Measurements from ENCODE around the gene GDAP2. TPM values are rescaled to one million over a fixed set of nuclear protein-coding genes. Genes with fewer than 3 reads are reported as not detected.

GDAP2 gene
- polyA plus RNA-seq, 3 donors: 17.8 to 28.7 (median 21.1) TPM

- no peaks in the 10 kb centered on the region for H3K9me3 ChIP-seq (replicated peaks in 1 of 2; ENCODE audit: control insufficient read depth in 1 of 2, insufficient read depth in 1 of 2, low read length in 2 of 2)
- no peaks in the 10 kb centered on the region for H3K27me3 ChIP-seq (ENCODE audit: control insufficient read depth in 2 of 2, insufficient read depth in 2 of 2, low read length in 2 of 2)
- H3K4me2 ChIP-seq (replicated peaks; ENCODE audit: extremely low read depth, low read length, poor library complexity, severe bottlenecking): no peak overlapping the region
- no peak overlapping the region for H3K4me3 ChIP-seq (replicated peaks in 1 of 3; ENCODE audit: low read depth in 2 of 3, low read length in 3 of 3)
- Mint-ChIP-seq H3K36me3 (peaks cover 87 to 89% of the 10 kb centered on the region in 2 donors), H3K4me1 (no peaks in the 10 kb centered on the region), H3K9me3 (no peaks in the 10 kb centered on the region), H3K27me3 (ENCODE audit: low read depth in 3 of 3) (no peaks in the 10 kb centered on the region), H3K4me3 (no peak overlapping the region), H3K27ac (peak overlapping the region in 1 of 7 donors; percentile 16)
- DNase-seq: no peak
- H3K79me2 ChIP-seq (ENCODE audit: insufficient read depth, low read length): no peaks in the 10 kb centered on the region
- no peak overlapping the region for H3K9ac ChIP-seq (ENCODE audit: insufficient read depth, low read length, poor library complexity, severe bottlenecking)
- H3K4me1 ChIP-seq (ENCODE audit: control insufficient read depth in 1 of 2, insufficient read depth in 2 of 2, low read length in 2 of 2): no peaks in the 10 kb centered on the region
- no peak overlapping the region for H3K27ac ChIP-seq (ENCODE audit: low read depth in 1 of 2, low read length in 2 of 2)
- H4K20me1 ChIP-seq (ENCODE audit: insufficient read depth, low read length): no peaks in the 10 kb centered on the region
- no peak overlapping the region for H2AFZ ChIP-seq (ENCODE audit: insufficient read depth, low read depth, low read length, poor library complexity, severe bottlenecking)
- no peak for TF ChIP-seq CTCF (IDR thresholded peaks at IDR 0.05)
- 100% methylated on average over 1 of the region's 1 CpG for WGBS (ENCODE audit: insufficient coverage)
- peaks cover 93 to 99% of the 10 kb centered on the region in 2 donors for H3K36me3 ChIP-seq (replicated peaks in 1 of 2; ENCODE audit: control insufficient read depth in 1 of 2, insufficient read depth in 2 of 2, low read length in 2 of 2)
- intact Hi-C loops (cut with micrococcal nuclease): no loop called here
Observed at GRCh38 chr1:117952386-117952785, 23.0 kb upstream of the GDAP2 start.

GRCh38 chr1:117942293-117942692 lies 12.9 kb upstream of the GDAP2 start:
- Mint-ChIP-seq H3K9me3 (no peaks in the 10 kb centered on the region), H3K4me1 (no peaks in the 10 kb centered on the region), H3K27ac (no peak overlapping the region), H3K4me3 (no peak overlapping the region), H3K27me3 (ENCODE audit: low read depth in 3 of 3) (no peaks in the 10 kb centered on the region), H3K36me3 (peaks cover 81 to 90% of the 10 kb centered on the region in 2 donors)
- H3K27me3 ChIP-seq (ENCODE audit: control insufficient read depth in 2 of 2, insufficient read depth in 2 of 2, low read length in 2 of 2): no peaks in the 10 kb centered on the region
- no peak for DNase-seq
- no peaks in the 10 kb centered on the region for H4K20me1 ChIP-seq (ENCODE audit: insufficient read depth, low read length)
- no peaks in the 10 kb centered on the region for H3K9me3 ChIP-seq (replicated peaks in 1 of 2; ENCODE audit: control insufficient read depth in 1 of 2, insufficient read depth in 1 of 2, low read length in 2 of 2)
- H3K79me2 ChIP-seq (ENCODE audit: insufficient read depth, low read length): no peaks in the 10 kb centered on the region
- no peak overlapping the region for H3K9ac ChIP-seq (ENCODE audit: insufficient read depth, low read length, poor library complexity, severe bottlenecking)
- no peaks in the 10 kb centered on the region for H3K4me1 ChIP-seq (ENCODE audit: control insufficient read depth in 1 of 2, insufficient read depth in 2 of 2, low read length in 2 of 2)
- no peak overlapping the region for H2AFZ ChIP-seq (ENCODE audit: insufficient read depth, low read depth, low read length, poor library complexity, severe bottlenecking)
- no peak overlapping the region for H3K27ac ChIP-seq (ENCODE audit: low read depth in 1 of 2, low read length in 2 of 2)
- intact Hi-C loops (cut with micrococcal nuclease): no loop called here
- no CpG with 5 or more reads among the region's 2 CpGs for WGBS (ENCODE audit: insufficient coverage)
- no peak overlapping the region for H3K4me2 ChIP-seq (replicated peaks; ENCODE audit: extremely low read depth, low read length, poor library complexity, severe bottlenecking)
- H3K4me3 ChIP-seq (replicated peaks in 1 of 3; ENCODE audit: low read depth in 2 of 3, low read length in 3 of 3): no peak overlapping the region
- TF ChIP-seq CTCF (IDR thresholded peaks at IDR 0.05): no peak
- peaks cover 96 to 99% of the 10 kb centered on the region in 2 donors for H3K36me3 ChIP-seq (replicated peaks in 1 of 2; ENCODE audit: control insufficient read depth in 1 of 2, insufficient read depth in 2 of 2, low read length in 2 of 2)

All from CD14-positive monocyte (primary cell).